HG03175 (cell line): ENCODE results near the gene TMC8.
"Not testable (repeated sequence)": the region's sequence is repeated elsewhere in the genome, so short reads cannot be mapped to it uniquely, and the experiment has no call there.

ENCODE experiments used
- ATAC-seq: cut with Tn5 transposase; IDR thresholded peaks from one replicate; pipeline ENCODE4 v1.9.1; 2021; ENCODE audit warnings: mild to moderate bottlenecking, moderate library complexity; ENCODE audit not compliant: unreplicated experiment

TMC8 gene

DNA sequence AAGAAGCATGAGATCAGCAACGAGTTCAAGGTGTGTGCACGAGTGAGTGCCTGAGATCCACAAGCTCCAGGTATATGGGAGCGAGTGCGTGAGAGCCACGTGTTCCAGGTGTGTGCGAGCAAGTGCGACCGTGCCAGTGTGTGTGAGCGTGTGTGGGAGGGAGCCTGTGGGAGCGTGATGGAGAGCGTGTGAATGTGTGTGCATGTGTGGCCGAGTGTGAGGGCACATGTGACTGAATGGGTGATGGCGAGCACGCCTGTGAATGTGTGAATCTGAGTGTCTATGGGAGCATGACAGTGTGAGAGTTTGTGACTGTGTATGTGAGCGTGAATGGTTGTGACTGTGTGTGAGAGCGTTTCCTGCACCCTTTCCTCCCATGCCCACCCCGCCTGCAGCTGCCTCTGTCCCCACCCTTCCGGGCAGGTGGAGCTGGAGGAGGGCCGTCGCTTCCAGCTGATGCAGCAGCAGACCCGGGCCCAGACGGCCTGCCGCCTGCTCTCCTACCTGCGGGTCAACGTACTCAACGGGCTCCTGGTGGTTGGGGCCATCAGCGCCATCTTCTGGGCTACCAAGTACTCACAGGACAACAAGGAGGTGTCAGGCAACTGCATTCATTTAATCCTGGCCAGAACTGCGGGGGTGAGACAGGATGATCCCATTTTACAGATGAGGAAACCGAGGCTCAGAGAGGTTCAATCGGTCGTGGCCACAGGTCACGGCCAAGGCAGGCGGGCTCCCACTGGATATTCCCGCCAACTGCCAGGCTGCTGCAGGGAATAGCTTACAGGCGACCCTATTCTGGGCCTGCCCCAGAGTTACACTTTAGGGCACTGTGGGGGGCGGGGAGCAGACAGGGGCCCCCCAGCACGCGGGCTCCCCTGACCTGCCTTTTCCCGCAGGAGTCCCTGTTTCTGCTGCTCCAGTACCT is 3.7 kb downstream of the TMC8 start:
- no peak for ATAC-seq

DNA sequence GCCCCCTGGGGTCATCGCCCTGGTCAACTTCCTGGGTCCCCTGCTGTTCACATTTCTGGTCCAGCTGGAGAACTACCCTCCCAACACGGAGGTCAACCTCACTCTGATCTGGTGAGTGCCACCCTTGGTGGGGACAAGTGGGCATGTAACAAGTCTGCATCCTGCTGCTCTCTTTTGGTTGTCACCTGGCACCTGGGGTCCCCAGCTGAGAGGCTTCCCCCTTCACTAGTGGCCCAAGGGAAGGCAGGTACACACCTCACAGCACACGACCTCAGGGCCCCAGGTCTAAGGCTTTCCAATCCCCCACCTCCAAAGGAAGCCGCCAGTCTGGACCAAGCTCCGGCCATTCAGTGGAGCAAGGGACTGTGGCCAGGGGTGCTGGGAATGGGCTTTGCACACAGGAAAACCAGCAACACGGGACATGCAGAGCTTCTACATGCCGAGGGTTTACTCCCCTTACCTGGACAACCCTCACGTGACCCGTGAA is 4.4 kb downstream of the TMC8 start:
- no peak for ATAC-seq

DNA sequence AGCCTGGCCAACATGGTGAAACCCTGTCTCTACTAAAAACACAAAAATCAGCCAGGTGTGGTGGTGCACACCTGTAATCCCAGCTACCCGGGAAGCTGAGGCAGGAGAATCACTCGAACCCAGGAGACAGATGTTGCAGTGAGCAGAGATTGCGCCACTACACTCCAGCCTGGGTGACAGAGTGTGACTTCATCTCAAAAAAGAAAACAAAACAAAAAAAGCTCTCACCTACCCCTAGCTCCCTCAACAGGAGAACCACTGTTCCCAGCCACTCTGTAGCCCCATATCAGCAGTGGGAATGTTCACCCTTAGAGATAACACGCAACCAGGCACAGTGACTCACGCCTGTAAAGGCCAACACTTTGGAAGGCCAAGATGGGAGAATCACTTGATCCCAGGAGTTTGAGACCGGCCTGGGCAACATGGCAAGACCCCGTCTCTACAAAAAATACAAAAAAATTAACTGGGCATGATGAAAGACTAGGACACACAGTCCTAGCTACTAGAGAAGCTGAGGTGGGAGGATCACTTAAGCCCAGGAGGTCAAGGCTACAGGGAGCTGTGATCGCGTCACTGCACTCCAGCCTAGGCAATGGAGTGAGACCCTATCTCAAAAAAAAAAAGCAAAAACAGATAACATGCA is 5.4 kb downstream of the TMC8 start:
- ATAC-seq, result no peak

DNA sequence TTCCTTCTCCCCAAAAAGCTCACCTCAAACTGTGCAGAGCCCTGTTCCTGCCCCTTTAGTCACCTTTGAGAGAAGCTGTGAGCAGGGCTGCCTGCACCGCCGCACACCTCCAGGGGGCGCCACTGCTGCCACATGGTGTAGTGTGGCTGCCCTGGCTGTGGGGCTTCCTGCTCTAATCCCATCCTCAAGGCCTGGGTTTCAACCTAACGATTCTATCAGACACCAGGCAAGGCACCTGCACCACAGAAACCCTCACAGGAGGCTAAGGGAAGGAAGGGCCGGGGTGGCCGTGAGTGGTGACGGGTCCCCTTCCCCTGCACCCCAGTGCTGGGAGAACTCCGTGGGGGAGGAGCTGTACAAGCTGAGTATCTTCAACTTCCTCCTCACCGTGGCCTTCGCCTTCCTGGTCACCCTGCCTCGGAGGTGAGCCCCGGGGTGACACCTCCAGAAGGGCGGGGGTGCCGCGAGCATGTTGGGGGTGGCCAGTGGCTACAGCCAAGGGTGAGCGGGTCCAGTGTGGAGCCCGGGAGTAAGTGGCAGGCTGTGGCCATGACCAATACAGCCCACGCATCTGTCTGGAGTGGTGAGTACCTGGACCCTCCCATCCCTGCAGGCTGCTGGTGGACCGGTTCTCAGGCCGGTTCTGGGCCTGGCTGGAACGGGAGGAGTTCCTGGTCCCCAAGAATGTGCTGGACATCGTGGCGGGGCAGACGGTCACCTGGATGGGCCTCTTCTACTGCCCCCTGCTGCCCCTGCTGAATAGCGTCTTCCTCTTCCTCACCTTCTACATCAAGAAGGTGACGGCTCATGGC is 7.0 kb downstream of the TMC8 start:
- ATAC-seq, result no peak

DNA sequence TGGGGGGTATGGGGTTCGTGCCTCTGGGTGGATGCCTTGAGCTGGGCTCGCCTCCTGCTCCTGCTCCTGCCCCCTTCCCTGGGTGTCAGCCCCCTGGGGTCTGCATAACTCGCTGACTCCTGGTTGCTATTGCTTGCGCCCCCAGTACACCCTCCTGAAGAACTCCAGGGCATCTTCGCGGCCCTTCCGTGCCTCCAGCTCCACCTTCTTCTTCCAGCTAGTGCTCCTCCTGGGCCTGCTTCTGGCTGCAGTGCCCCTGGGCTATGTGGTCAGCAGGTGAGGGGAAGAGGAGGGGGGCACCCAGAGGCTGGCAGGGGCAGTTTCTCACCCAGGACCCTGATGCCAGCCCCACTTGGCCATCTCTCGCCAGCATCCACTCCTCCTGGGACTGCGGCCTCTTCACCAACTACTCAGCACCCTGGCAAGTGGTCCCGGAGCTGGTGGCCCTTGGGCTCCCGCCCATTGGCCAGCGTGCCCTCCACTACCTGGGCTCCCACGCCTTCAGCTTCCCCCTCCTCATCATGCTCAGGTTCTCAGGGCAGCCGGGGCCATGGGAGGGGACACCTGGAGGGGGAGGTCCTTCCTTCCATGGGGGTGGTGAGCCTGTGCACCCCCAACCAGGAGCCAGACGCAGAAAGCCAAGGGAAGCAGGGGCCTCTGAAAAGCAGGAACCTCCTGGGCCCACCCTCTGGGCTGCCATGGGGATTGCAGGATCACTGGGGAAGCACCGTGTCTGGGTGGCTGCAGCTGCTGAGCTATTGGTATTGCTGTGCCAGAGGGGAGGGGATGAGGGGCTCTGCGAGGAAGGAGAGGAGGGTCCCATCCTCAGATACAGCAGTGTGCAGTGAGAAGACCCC is 7.9 kb downstream of the TMC8 start:
- ATAC-seq, result no peak

DNA sequence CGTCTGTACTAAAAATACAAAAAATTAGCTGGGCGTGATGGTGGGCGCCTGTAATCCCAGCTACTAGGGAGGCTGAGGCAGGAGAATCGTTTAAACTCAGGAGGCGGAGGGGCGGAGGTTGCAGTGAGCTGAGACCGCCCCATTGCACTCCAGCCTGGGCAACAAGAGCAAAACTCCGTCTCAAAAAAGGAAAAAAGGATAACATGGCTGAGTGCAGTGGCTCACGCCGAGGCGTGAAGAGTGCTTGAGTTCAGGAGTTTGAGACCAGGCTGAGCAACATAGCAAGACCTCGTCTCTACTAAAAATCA is 9.2 kb downstream of the TMC8 start:
- not testable (repeated sequence) for ATAC-seq

DNA sequence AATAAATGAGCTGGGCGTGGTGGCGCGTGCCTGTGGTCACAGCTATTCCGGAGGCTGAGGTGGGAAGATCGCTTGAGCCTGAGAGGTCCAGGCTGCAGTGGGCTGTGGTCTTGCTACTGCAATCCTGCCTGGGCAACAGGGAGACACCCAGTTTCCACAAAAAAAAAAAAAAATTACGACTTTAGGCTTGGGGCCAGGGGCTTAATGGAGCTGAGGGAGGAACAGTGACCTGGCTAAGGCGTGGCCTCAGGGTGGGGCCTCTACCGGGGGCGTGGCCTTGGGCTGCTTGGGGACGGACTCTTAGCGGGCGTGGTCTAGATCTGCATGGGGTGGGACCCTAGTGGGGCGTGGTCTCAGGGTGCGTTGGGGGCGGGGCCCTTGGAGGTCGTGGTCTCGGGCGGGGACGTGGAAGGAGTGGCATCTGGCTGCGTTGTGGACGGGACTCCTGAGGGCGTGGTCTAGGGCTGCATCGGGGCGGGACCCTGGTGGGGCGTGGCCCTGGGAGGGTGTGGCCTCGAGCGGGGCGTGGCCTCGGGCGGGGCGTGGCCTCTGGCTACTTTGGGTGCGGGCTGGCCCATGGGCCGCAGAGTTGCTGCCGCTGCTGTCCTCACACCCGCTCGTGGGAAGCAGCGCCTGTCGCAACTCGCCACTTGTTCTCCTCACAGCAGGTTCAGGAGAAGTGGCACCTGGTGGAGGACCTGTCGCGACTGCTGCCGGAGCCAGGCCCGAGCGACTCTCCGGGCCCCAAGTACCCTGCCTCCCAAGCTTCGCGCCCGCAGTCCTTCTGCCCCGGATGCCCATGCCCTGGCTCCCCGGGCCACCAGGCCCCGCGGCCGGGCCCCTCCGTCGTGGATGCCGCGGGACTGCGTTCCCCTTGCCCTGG is 9.8 kb downstream of the TMC8 start:
- ATAC-seq, result peak; percentile 77

DNA sequence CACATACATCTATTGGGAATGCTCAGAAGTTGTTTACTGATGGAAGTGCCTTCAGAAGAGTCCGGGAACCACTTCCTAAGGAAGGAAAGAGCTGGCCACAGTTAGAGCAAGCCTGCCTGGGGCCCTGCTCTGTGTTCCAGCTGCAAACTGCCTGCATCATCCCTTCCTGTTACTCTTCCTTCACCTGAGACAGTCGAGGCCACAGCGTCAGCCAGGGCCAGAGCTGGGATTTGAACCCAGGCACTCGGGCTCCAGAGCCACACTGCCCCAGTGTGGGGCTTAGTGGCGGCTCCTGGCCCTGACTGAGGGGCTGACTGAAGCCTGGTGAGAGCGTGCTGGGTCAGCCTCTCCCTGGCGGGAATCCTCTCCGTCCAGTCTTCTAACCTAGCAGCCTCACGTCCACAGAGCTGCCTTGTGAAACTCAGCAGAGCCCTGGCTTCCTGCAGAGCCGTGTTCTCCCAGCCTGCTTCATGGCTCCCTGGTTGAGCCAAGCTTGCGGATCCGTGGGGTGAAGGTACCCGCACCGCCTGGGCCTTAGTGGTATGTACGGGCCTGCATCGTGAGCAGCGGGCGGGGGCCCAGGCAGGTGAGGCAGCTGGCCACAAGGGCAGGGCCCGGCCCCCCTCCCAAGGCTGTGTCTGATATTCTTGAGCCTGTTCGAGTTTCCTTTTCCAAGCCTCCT is 11.0 kb downstream of the TMC8 start:
- ATAC-seq, result no peak

DNA sequence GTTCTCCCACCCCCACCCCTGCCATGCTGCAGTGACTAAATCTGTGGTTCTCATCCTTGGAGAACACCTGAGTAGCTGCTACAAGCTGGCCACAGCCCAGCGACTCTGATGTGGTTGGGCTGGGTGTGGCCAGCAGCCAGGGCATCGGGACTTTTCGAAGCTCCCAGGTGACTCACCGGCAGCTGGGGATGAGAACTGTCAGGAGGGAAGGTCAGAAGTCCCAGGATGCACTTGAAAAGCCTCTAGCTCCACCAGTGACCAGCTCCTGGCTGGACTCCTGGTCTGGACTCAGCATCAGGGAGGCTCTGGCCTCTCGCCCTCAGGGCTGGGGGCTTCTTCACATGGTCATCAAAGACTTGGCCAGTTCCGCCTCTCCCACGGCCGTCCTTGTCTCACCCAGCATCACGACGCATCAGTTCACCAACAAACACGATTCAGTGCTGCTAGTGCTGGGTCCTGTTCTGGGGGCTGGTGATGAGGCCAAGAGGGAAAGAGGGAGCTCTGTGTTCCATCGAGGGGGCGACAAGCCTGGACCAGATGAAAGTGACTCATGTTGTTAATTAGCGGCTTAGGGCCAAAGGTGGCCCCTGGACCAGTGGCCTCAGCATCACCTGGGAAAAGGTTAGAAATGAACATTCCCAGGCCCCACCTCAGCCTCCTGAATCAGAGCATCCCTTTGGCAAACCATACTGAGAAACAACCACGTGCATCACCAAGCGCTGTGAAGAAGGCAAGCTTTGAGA is 11.7 kb downstream of the TMC8 start:
- ATAC-seq, result no peak

DNA sequence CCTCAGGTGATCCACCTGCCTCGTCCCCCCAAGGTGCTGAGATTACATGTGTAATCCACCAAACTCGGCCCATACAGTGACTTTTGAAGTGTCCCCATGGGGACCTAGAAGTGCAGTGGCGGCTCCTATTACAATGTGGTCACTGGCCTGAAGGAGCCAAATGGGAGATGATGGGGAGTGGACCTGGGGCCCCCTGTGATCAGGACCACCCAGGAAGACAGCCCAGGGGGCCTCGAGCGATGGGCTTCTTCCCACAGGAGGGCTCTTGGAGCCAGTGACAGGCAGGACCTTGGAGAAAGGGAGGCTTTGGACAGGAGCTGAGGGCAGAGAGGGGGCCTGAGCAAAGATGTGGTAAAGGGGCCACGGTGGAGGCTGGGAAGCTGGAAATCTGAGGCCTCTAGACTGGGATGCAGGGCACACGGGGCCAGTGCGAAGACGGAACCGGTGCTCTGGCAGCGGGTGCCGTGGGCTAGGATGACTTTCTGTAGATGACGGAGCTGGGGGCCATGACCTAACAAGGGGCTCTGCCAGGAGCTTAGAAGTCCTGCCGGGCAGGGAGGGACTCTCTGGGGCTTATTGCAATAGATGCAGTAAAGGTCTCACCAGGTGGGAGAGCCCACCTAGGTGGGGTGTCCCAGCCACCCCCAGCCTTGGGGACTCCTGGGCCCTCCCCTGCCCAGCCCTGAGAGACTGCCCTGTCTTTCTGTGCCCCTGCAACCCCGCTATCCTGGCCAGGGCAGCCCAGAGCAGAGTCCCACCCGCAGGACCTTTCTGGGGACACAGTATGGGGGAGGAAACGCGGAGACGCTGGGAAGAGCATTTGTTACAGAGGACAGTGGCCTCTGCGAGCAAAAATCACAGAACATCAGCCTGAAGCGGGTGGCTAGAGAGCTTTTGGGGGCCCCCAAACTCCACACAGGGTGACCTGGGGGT is 12.9 kb downstream of the TMC8 start:
- no peak for ATAC-seq

DNA sequence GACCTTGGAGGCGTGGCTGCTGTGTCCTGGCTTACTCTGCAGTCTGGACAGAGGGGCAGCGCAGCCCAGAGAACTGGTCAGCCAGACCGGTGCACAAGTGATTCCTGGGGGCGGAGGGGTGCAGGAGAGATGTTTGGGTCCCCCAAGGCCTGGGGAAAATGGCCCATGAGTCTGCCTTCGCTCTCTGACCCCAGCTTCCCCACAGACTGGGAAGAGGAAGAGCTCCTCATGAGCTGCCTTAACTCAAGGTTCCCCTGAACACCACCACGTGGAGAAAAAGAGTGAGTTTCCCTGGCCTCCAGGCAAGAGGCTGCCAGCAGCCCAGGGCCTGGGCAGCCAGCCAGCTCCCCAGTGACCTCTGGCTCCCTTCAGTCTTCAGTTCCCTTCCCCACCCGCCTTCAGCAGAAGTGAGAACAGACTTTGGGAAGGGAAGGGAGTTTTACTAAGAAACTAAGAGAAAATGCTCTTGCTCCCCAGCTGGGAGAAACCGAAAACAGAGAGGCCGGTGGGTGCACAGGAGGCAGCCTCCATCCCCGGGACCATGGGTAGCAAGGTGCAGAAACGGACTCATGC is 13.7 kb downstream of the TMC8 start:
- ATAC-seq, result no peak

DNA sequence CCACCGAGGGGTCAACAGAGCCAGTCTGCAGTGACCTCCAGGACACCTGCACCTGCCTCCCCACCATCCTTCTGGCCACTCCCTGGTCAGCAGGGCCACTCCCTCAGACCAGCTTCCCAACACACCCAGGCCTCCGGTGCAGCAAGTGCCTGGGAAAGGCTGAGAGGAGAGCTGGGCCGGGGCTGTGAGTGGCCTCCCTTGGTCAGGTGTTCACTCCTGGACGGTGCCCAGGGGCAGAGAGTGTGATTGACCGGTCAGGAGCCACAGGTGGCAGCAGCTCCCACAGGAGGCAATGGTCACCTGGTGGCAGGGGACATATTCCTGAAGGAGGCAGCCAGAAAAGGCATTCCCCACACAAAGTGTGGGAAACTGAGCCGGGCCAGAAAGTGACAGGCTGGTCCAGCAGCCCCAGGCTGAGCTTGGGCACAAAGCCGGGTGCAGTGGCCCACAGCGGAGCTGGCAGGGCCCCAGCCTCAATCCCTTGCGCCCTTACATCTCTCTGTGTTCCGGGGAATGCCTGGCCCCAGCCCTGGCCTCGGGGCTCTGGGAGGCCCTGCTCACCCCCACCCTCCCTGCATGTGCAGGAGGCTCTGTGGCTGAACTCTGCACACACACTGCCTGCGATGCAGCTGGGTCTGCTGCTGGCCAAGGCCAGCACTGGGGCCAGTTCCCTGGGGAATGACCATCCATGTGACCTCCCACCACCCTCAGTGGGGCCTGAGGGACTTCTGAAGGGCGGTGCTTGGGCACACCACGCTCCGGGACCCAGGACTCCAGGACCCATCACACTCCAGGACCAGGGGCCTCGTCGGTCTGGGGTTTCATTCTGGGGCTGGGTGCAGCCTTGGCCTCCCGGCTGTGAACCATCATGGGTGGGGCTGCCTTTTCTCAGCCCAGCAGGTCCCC is 14.4 kb downstream of the TMC8 start:
- no peak for ATAC-seq

DNA sequence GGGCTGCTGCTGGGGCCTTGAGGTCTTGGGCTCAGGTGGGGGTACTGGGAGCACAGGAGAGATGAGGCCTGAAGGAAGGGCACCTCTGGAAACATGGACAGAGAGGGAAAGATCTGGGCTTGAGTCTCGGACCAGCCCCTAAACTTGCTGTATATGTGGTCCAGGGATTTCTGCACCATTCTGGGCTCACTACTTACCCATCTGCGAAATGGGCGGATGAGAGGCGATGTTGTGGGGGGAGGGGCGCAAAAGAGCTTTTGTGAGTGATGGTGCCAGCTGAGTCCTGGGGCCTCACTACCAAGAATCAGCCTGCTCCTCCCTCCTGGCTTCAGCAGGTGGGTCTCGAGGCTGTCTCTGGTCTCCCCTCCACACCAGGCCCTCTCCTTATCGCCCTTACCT is 15.9 kb downstream of the TMC8 start:
- no peak for ATAC-seq

DNA sequence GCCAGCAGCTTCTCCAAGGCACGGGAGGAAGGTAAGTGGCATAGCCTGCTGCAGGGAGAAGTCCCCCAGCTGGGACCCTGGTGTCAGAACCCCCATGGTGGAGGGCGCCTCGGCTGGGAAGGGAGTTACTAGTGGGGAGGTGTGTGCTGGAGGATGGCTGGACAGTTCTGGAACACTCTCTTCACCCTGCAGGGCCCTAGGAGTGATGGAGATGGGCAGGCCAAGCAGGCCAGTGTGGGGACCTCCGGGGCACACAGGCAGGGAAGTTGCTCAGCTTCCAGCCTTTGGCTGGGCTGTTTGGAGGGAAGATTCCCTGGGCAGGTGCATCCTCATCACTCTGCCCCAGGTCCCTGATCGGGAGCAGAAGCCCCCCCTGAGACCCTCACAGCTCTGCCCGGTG is 16.3 kb downstream of the TMC8 start:
- no peak for ATAC-seq

DNA sequence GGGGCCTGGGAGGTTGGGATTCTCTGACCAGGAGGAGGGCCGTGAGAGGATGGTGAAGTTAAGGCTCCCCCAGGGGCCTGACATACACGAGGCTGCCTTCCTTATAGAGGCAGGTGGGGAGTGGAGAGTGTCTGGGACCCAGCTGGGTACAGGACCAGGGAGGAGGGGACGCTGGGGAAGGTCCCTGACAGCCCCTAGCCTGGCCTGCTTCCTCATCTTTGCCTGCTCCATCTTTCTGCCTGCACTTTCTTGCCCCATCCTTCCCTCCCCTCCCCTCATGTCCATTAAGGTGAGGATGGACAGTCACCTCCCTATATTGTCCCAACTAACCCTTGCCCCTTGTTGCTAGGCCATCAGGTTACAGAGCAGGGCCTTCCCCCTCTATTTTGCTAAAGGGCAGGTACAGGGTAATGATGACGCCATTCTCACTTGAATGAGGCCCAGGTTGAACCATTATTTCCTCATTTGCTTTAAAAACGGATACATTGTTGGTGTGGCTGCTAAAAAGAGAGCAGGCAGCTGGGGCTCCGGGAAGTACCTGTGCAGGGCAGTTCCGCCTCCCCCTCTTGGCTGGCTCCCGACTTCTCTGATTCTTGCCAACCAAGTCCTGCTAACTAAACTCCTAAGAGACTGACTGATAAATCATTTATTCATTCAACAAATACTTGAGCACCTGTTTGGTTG is 16.9 kb downstream of the TMC8 start:
- no peak for ATAC-seq
